Right atrium auricular region (tissue), 2 donors: ENCODE results near the gene CBR3. TPM values are rescaled to one million over a fixed set of nuclear protein-coding genes. Genes with fewer than 3 reads are reported as not detected.

Experiments
- DNase-seq: peaks from one replicate; pipeline ENCODE4 v3.0.0-alpha.2; 2019; ENCODE audit warnings: low spot score
- H3K27ac ChIP-seq, 2 donors: fragments of 200-600 bp; sonication (generic); 1 replicate in 1 of 2; 2 replicates in 1 of 2; pipeline ENCODE4 v1.5.1; 2016 to 2019
- H3K27me3 ChIP-seq, 2 donors: fragments of 200-600 bp; sonication (generic); one replicate each; pipeline versions ENCODE4 v1.5.1 to v1.6.0; 2017 to 2019
- H3K36me3 ChIP-seq: fragments of 200-600 bp; sonication (generic); one replicate; pipeline ENCODE4 v1.5.1; 2016
- H3K4me1 ChIP-seq, 2 donors: fragments of 200-600 bp; sonication (generic); one replicate each; pipeline versions ENCODE4 v1.5.1 to v1.6.0; 2017 to 2019
- H3K4me3 ChIP-seq, 2 donors: fragments of 200-600 bp; sonication (generic); 1 replicate in 1 of 2; 2 replicates in 1 of 2; pipeline ENCODE4 v1.5.1; 2017 to 2019; ENCODE audit warnings: mild to moderate bottlenecking in 1 of 2, moderate library complexity in 1 of 2
- H3K9me3 ChIP-seq, 2 donors: fragments of 200-600 bp; sonication (generic); one replicate each; pipeline ENCODE4 v1.5.1; 2019
- total RNA-seq, 2 donors: library from RNA; depleted of rRNA; stranded (reverse); fragments of >200 nt; gene quantifications; one replicate each; pipeline ENCODE4 v1.1.0, GENCODE V29; 2016
- TF ChIP-seq, protein P1 (sequence below), 2 donors: fragments of 200-600 bp; sonication (generic); IDR thresholded peaks; one replicate each; pipeline ENCODE4 v1.5.1; 2019; ENCODE audit warnings: antibody characterized with exemption in 2 of 2

The CBR3 gene
- total RNA-seq, 2 donors from 2014 or later: 1.8 to 8.2 TPM

DNA sequence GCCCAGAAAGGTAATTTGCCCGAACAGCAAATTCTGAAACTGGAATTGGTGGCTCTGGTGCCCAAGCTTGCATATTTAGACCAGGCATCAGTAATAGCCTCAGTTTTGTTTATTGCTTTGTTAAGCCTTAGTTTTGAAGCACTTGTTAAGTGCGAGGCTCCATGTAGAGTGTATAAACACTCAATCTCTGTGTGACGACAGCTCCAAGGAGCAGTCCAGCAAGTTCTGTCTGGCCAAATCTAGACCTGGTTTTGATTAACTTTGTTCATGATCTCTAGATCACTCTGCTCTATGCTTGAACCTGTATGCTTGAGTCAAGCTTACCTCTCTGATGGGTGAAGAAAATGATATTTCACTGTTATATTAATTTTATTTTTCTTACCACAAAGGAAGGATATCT is 59.1 kb downstream of the CBR3 start:
- Histone ChIP-seq H3K4me3 (no peak overlapping the region), H3K9me3 (no peaks in the 10 kb centered on the region), H3K27me3 (no peaks in the 10 kb centered on the region), H3K36me3 (no peaks in the 10 kb centered on the region), H3K27ac (no peak overlapping the region), H3K4me1 (peaks cover 0 to 4% of the 10 kb centered on the region in 2 donors)
- no peak for DNase-seq
- TF ChIP-seq, protein P1, sequence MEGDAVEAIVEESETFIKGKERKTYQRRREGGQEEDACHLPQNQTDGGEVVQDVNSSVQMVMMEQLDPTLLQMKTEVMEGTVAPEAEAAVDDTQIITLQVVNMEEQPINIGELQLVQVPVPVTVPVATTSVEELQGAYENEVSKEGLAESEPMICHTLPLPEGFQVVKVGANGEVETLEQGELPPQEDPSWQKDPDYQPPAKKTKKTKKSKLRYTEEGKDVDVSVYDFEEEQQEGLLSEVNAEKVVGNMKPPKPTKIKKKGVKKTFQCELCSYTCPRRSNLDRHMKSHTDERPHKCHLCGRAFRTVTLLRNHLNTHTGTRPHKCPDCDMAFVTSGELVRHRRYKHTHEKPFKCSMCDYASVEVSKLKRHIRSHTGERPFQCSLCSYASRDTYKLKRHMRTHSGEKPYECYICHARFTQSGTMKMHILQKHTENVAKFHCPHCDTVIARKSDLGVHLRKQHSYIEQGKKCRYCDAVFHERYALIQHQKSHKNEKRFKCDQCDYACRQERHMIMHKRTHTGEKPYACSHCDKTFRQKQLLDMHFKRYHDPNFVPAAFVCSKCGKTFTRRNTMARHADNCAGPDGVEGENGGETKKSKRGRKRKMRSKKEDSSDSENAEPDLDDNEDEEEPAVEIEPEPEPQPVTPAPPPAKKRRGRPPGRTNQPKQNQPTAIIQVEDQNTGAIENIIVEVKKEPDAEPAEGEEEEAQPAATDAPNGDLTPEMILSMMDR (IDR thresholded peaks at IDR 0.05): no peak

DNA sequence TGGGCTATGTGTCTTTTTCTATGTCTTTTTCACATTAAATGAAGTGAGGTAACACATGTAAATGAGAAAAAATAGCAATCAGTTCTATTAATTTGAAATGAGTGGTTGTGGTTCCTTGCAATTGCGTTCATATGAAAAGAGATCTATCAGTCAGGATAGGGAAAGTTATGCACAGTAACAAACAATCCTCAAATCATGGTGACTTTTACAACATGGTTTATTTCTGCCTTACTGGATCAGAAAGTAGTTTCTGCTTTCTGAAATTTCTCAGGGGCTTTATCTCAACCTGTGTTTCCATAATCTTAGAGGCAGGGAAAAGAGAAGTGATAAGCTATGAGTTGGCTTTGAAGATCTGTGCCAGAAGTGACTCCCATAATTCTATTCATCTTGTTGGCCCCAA is 60.7 kb downstream of the CBR3 start:
- no peaks in the 10 kb centered on the region for H3K36me3 ChIP-seq
- no peak for DNase-seq
- H3K4me1 ChIP-seq: no peaks in the 10 kb centered on the region
- no peaks in the 10 kb centered on the region for H3K9me3 ChIP-seq
- H3K4me3 ChIP-seq: no peak overlapping the region
- no peaks in the 10 kb centered on the region for H3K27me3 ChIP-seq
- TF ChIP-seq, protein P1 (IDR thresholded peaks at IDR 0.05): no peak
- H3K27ac ChIP-seq: no peak overlapping the region

Other genes with a start within 250 kb of the CBR3 start
- gene SETD4, start 74.6 kb upstream of the CBR3 start, total RNA-seq: 1 to 10 TPM; 6.3 to 7.6 TPM
- gene CBR1, start 65.1 kb upstream of the CBR3 start, total RNA-seq: 100 to 1,000 TPM in 1 of 2 donors, 10 to 100 TPM in 1; 60.7 to 101 TPM
- 1 to 10 TPM; 4.0 to 4.9 TPM for gene DOP1B, start 21.7 kb downstream of the CBR3 start, total RNA-seq
- gene MORC3, start 185.1 kb downstream of the CBR3 start, total RNA-seq: 10 to 100 TPM; 21.1 to 23.7 TPM